Activated T-cell treated with anti-CD3 and anti-CD28 coated beads for 4 hours (primary cell): ENCODE data around the gene TEX29.

Experiments used
- DNase-seq: peaks from one replicate; pipeline ENCODE4 v3.0.0-alpha.2; 2020

The TEX29 gene

GRCh38 chr13:111344471-111345191, 24.2 kb downstream of the TEX29 start:
- DNase-seq = no peak

DNA sequence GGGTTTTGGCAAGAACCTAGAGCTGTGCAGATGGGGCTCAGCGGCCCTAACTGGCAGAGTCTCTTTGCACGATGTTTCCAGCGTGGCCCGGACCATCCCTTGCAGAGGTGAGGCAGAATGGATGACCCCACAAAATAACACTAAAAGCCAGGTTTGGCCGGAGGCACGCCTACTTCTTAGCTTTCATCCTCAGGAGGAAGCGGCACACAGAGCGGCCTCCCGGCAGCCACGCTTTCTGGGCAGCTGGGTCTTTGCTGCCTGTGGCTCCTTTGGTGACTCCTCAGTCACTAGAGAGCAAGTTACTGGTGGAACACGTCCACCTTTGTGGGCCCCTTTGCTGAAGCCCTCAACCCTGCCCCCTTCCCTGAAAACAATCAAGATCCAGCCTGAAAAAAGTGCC, 25.2 kb downstream of the TEX29 start:
- no peak for DNase-seq

DNA sequence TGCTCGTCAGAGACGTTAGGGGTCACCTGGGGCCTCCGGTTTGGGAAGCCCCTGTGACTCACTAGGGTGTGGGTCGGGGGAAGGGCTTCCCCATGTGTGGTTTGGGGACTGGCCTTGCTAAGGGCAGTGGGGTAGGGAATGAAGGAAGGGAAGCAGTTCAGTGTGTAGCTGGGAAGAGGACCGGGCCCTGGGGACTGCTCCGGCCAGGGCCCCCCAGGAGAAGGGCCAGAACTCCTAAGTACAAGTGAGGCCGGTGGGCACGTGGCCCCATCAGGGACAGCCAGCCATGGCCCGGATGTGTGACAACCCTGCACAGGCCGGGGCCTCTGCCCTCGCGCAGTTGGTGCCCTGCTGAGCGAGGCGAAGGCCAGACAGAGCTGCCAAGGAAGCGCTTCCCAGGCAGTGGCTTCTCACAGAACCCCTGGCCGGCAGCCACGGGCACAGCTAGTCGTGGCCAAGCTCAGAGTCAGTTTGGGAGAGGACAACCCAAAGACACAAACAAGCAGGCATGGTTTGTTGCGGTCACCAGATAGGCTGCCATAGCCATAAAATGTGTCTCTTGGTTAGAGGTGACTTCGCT, 25.7 kb downstream of the TEX29 start:
- DNase-seq = no peak

DNA sequence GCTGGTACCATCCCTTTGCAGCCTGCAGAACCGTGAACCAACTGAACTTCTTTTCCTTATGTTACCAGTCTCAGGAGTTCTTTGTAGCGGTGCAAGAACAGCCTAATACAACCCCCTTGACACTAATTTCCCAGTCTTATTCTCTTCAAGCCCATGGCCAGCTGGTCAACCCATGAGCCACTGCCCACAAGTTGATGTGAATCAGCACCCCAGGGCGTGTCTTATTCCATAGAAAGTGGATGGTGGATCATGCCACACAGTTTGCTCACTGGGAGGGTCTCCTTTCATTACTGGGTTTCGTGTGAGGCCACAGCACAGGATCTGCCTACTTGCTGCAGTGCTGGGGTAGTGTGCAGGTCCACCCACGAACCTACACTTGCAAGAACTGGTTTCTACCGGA, 27.0 kb downstream of the TEX29 start:
- no peak for DNase-seq

DNA sequence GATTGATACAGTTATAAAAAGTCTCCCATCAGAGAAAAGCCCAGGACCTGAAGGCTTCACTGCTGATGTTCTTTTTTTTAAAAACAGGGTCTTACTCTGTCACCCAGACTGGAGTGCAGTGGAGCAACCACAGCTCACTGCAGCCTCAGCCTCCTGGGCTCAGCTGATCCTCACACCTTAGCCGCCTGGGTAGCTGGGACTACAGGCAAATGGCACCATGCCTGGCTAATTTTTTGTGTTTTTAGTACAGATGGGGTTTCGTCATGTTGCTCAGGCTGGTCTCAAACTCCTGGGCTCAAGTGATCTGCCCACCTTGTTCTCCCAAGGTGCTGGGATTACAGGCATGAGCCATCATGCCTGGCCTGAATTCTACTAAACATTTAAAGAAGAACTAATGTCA, 33.1 kb downstream of the TEX29 start:
- DNase-seq = no peak

- no peak for DNase-seq
Observed at GRCh38 chr13:111354789-111355188, 34.3 kb downstream of the TEX29 start.

DNA sequence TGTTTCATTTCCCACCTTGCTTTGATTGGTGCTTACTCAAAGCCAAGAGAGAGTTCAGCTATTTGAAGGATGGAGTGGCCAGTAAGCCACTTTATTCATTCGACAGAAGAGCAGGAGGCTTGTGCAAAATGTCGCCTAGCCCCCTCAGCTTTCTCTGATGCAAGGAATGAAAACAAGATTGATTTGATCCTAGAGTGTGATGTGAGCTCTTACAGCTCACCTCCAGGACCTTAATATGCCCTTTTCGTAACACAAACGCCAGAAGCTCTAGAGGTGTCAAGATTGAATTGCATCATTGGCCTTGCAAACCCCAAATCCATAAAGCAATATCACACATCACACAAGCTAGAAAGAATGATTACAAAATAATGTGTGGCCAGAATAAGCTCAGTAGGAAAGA, 36.4 kb downstream of the TEX29 start:
- no peak for DNase-seq

DNA sequence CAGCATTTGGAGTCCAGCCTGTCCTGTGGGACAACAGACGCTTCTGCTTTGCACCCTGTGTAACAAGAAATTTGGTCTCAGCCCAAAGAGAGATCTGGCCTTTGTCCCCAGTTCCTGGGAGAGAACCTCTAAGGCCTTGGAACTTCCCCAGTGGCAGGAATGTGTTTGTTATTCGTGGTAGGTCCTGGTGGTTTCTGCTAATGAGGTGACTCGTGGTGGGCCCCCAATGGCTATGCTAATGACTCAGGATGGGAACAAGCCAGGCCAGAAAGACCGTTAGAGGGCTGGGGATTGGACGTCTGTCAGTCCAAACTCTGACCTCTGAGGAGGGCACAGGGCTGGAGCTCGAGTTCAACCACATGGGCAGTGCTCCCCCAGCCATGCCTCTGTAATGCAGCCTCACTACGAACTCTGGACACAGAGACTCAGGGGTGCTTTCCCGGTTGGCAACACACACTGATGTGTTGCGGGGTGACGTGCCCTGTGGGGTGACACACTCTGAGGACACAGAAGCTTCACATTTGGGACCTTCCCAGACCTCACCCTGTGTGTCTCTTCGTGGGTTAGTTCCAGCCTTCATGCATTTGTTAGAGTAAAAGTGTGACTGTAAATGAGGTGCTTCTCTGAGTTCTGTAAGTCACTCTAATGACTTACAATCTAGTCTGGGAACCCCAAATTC, 38.9 kb downstream of the TEX29 start:
- no peak for DNase-seq

GRCh38 chr13:111359930-111360329, 39.5 kb downstream of the TEX29 start:
- DNase-seq = no peak

DNA sequence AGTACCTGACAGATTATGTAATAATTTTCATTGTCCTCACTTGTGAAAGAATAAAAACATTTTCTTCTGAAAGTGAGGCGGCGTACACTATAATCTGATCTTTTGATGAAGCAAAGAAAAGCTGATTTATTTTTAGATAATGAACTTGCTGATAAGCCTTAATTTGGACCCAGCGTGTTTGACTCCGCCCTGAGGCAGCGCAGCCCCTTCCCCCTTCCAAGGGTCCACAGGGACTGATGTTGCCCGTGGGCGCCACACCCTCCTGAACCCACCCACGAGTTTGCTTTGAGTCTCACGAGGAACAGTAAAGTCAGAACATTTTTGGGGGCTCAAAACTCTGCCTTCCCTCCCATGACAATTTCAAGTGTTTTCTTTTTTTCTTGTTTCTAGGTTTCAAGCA, 40.0 kb downstream of the TEX29 start:
- no peak for DNase-seq

DNA sequence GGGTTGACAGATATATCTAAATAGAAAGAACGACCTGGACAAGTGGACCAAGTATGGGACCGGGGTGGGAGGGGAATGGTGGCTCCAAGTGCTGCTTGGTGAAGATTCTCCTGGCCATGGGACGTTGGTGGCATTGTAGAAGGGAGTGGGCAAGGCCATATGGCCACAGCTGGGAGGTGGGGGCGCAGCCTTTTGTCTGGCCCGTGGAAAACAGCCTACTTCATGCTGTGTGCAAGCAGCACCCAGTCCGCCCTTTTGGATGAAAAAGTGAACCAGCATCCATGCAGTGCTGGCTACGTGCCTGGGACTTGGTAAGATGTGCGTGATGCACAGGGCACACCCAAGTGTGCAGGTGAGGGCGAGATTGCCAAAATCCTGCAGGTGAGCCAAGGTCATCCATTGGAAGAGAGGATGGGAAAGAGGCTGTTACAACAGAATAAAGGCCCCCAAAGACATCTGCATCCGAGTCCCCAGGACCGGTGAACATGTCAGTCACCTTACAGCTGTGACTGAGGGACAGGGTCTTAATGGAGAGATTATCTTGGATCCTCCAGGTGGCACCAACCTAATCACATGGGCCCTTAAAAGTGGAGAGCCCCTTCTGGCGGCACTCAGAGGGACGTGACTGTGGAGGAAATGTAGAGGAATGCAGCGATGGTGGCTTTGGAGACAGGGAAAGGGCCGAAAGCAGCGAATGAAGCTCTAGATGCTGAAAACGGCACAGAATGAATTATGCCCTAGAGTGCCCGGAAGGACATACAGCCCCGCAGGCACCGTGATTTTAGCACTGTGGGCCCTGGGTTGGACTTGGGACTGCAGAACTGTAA, 40.8 kb downstream of the TEX29 start:
- no peak for DNase-seq

GRCh38 chr13:111361873-111362648, 41.6 kb downstream of the TEX29 start:
- no peak for DNase-seq

DNA sequence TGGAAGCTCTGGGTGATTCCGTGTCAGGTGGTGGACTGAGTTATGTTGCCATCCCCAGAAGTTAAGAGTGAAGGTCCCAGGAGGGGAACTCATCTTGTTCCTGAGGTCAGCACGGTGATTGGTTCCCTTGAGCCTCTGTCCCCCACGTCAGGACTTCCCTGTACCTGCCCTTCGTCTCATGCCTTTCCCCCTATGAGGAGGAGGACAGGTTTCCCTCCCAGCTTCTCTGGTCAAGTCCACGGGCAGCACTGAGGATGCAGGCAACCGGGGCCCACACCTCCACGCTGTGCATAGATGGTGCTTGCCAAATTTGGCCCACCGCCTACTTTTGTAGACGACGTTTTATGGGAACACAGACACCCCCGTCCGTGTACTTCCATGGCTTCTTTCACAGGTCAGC, 42.7 kb downstream of the TEX29 start:
- DNase-seq = no peak

GRCh38 chr13:111363591-111363990, 43.1 kb downstream of the TEX29 start:
- no peak for DNase-seq

- DNase-seq = no peak
Observed at GRCh38 chr13:111365149-111366005, 44.9 kb downstream of the TEX29 start.

- DNase-seq = no peak
Observed at GRCh38 chr13:111367340-111367739, 46.9 kb downstream of the TEX29 start.

DNA sequence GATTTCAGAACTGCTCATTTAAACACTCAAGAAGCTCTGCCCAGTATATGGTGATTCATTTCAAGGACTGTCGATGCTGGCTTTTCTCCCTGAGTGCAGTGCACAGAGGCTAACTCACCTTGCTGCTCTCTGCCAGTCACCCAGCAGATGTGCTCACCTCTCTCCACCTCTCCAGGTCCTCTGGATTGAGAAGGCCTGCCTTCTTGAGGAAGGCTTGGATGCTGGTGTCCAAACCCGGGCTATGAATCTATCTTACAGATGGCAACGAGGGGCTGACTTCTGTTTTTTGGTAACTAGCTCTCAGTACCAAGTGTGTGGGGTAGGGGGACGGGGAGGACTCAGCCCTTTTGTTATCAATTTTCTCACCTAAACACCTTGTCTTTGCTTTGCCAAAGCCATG, 47.6 kb downstream of the TEX29 start:
- no peak for DNase-seq

- DNase-seq = no peak
Observed at GRCh38 chr13:111370147-111370546, 49.7 kb downstream of the TEX29 start.

- no peak for DNase-seq
Observed at GRCh38 chr13:111370570-111371535, 50.4 kb downstream of the TEX29 start.

DNA sequence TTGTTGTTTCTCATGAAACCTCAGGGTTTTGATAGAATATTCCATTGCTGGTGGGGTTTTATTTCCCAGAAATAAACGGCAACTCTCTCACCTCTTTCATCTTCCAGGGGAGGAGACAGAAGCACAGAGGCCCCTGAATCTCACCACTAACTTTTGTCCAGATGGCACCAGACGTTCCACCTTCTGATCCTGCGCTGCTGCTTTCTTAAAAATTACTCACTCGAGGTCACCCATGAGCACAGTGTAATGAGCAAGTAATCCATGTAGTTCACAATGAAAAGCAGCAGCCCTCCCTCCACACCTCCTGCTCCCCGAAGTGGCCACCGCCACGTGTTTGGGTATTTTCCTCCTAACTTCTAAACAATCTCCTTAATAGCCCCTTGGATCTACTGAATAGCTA, 51.3 kb downstream of the TEX29 start:
- DNase-seq = no peak
